Kidney (tissue), 14 donors: ENCODE data around the gene PAQR8. TPM values are rescaled to one million over a fixed set of nuclear protein-coding genes. Genes with fewer than 3 reads are reported as not detected.

Experiments
- DNase-seq, 5 donors: peaks; one replicate each; pipeline ENCODE4 v3.0.0-alpha.2; 2013 to 2020
- FAIRE-seq: peaks from 2 replicates; lab custom pipeline; 2012; peaks lifted over from hg19 to GRCh38; lab: Jason Lieb, UNC
- H3K27ac ChIP-seq, 2 donors: one replicate each; pipeline ENCODE4 v1.7.0; 2013; ENCODE audit warnings: low read depth in 2 of 2, low read length in 2 of 2, inconsistent platforms in 1 of 2
- H3K27me3 ChIP-seq: one replicate; pipeline ENCODE4 v1.7.1; 2013; ENCODE audit warnings: low read length, inconsistent platforms; ENCODE audit not compliant: control insufficient read depth, insufficient read depth
- H3K36me3 ChIP-seq, 3 donors: one replicate each; pipeline versions ENCODE4 v1.7.0 to v1.7.1; 2013; ENCODE audit warnings: low read length in 3 of 3, control low read depth in 1 of 3, inconsistent platforms in 1 of 3; ENCODE audit not compliant: insufficient read depth in 3 of 3, control insufficient read depth in 2 of 3
- H3K4me1 ChIP-seq, 3 donors: one replicate each; pipeline versions ENCODE4 v1.7.0 to v1.7.1; 2013; ENCODE audit warnings: low read length in 3 of 3, inconsistent platforms in 1 of 3, low read depth in 1 of 3; ENCODE audit not compliant: control insufficient read depth in 2 of 3, insufficient read depth in 2 of 3
- H3K4me3 ChIP-seq, 3 donors: one replicate each; pipeline versions ENCODE4 v1.7.0 to v1.8.1; 2013; ENCODE audit warnings: low read length in 3 of 3, control low read depth in 1 of 3, inconsistent platforms in 1 of 3
- H3K9ac ChIP-seq, 3 donors: one replicate each; pipeline versions ENCODE4 v1.7.0 to v1.7.1; 2013; ENCODE audit warnings: low read length in 3 of 3, control low read depth in 1 of 3, inconsistent platforms in 1 of 3
- H3K9me3 ChIP-seq, 3 donors: one replicate each; pipeline versions ENCODE4 v1.7.0 to v1.7.1; 2013; ENCODE audit warnings: low read length in 3 of 3, control low read depth in 1 of 3, inconsistent platforms in 1 of 3; ENCODE audit not compliant: control insufficient read depth in 2 of 3, insufficient read depth in 1 of 3
- CTCF ChIP-seq: IDR thresholded peaks from 3 replicates; pipeline ENCODE4 v1.5.1; 2012; ENCODE audit warnings: mild to moderate bottlenecking, moderate library complexity, borderline replicate concordance; ENCODE audit not compliant: insufficient read depth; ENCODE audit errors: extremely low read depth
- intact Hi-C: fragments of 100-400 bp; cut with DNase I; formaldehyde crosslinking; loops from one replicate; pipeline ENCODE4 v1.11.1; 2022
- polyA plus RNA-seq: library from polyadenylated mRNA; stranded (reverse); fragments of 350-450 nt; fragmentation: Illumina TruSeq; extraction: RNeasy Lipid Tissue Mini Kit (QIAGEN cat#74804); gene quantifications from one replicate; pipeline ENCODE4 v1.2.3, GENCODE V29; 2014; ENCODE audit warnings: low read depth, low replicate concordance; ENCODE audit not compliant: insufficient read depth
- total RNA-seq: library from RNA; stranded (reverse); fragmentation: NEBNext Ultra II Directional; extraction: Animal tissue kit (Norgen Biotek cat#: 25700); gene quantifications from one replicate; pipeline ENCODE4 v1.2.1, GENCODE V29; 2021
- donor health status: control.
- donor health status: control.
- donor health status: control.
- donor health status: control.
- donor health status: control.
- donor health status: DM: yes; HTN: yes; CAD: no.
- donor health status: Normal renal cell carcinoma (clear cell type).

The PAQR8 gene
- total and polyA plus RNA-seq, 2 donors from 2014 or later, result 5.9 to 7.5 TPM

- H3K9ac ChIP-seq, result no peak overlapping the region
- TF ChIP-seq CTCF, result no peak
- no peaks in the 10 kb centered on the region for H3K36me3 ChIP-seq
- no peaks in the 10 kb centered on the region for H3K27me3 ChIP-seq
- DNase-seq (no peak), FAIRE-seq (no peak)
- no peaks in the 10 kb centered on the region for H3K9me3 ChIP-seq
- intact Hi-C loops, result loop anchor here (5.0 kb wide), 1 partner anchor 182 kb away; no protein-coding TSS in a partner anchor
- H3K27ac ChIP-seq, result no peak overlapping the region
- H3K4me3 ChIP-seq, result no peak overlapping the region
- H3K4me1 ChIP-seq, result peaks cover 0 to 4% (median 3%) of the 10 kb centered on the region in 3 donors
Measured at GRCh38 chr6:52415333-52415732, 53.4 kb downstream of the PAQR8 start.

- H3K4me3 ChIP-seq, result no peak overlapping the region
- no peak for TF ChIP-seq CTCF
- intact Hi-C loops, result loop anchor here (5.0 kb wide), 1 partner anchor 181 kb away; no protein-coding TSS in a partner anchor
- H3K36me3 ChIP-seq, result no peaks in the 10 kb centered on the region
- H3K9ac ChIP-seq, result no peak overlapping the region
- peaks cover 0 to 4% (median 3%) of the 10 kb centered on the region in 3 donors for H3K4me1 ChIP-seq
- no peaks in the 10 kb centered on the region for H3K27me3 ChIP-seq
- no peak overlapping the region for H3K27ac ChIP-seq
- H3K9me3 ChIP-seq, result no peaks in the 10 kb centered on the region
- DNase-seq (no peak), FAIRE-seq (no peak)
Measured at GRCh38 chr6:52415917-52416628, 54.1 kb downstream of the PAQR8 start.

GRCh38 chr6:52416629-52417151, 54.7 kb downstream of the PAQR8 start:
- peak; percentile 94 for TF ChIP-seq CTCF
- peak in 3 of 5 donors; percentile 49 to 82 (median 82) for DNase-seq
- Histone ChIP-seq H3K4me1 (peaks cover 0 to 4% (median 3%) of the 10 kb centered on the region in 3 donors), H3K27ac (no peak overlapping the region), H3K9ac (no peak overlapping the region), H3K9me3 (no peaks in the 10 kb centered on the region), H3K36me3 (no peaks in the 10 kb centered on the region), H3K4me3 (no peak overlapping the region), H3K27me3 (no peaks in the 10 kb centered on the region)
- no peak for FAIRE-seq
- intact Hi-C loops, result loop anchor here (5.0 kb wide), 1 partner anchor 181 kb away; no protein-coding TSS in a partner anchor
